H1 (cell line): ENCODE measurements around the gene C2. TPM values are rescaled to one million over a fixed set of nuclear protein-coding genes. Genes with fewer than 3 reads are reported as not detected.

Experiments
- CTCF ChIA-PET: fragments of 300-600 bp; sonication (Branson Sonifier 250); formaldehyde crosslinking; loops from one replicate; lab custom pipeline; 2021; ENCODE audit not compliant: partially characterized antibody; lab: Charles Lee
- POLR2A ChIA-PET: fragments of 300-600 bp; sonication (Branson Sonifier 250); formaldehyde crosslinking; loops from one replicate; lab custom pipeline; 2021; ENCODE audit warnings: inconsistent platforms; ENCODE audit not compliant: partially characterized antibody; lab: Charles Lee
- DNase-seq, 2 experiments: peaks; one replicate each; pipeline versions ENCODE4 v3.0.0 to v3.0.0-alpha.2; 2010 to 2022; ENCODE audit warnings: low spot score in 2 of 2, low read depth in 1 of 2, mixed read lengths in 1 of 2
- FAIRE-seq: peaks from 2 replicates; lab custom pipeline; 2011; peaks lifted over from hg19 to GRCh38; lab: Jason Lieb, UNC
- H2AFZ ChIP-seq: 2 replicates; pipeline ENCODE4 v1.8.1; 2012; ENCODE audit warnings: low read length, inconsistent platforms
- H2AK5ac ChIP-seq: 2 replicates; pipeline ENCODE4 v1.6.1; 2013; ENCODE audit warnings: low read depth, low read length
- H2BK120ac ChIP-seq: replicated peaks from 2 replicates; pipeline ENCODE3; 2013; ENCODE audit warnings: low read depth, low read length, inconsistent platforms
- H2BK12ac ChIP-seq: 2 replicates; pipeline ENCODE4 v1.6.1; 2013; ENCODE audit warnings: low read depth, low read length
- H2BK15ac ChIP-seq: 2 replicates; pipeline ENCODE4 v1.6.1; 2013; ENCODE audit warnings: low read length
- H2BK20ac ChIP-seq: 2 replicates; pipeline ENCODE4 v1.6.1; 2013; ENCODE audit warnings: low read length
- H2BK5ac ChIP-seq: 2 replicates; pipeline ENCODE4 v1.6.1; 2013; ENCODE audit warnings: low read depth, low read length
- H3K14ac ChIP-seq: 2 replicates; pipeline ENCODE4 v1.6.1; 2013; ENCODE audit warnings: inconsistent platforms; ENCODE audit not compliant: insufficient read length
- H3K18ac ChIP-seq: 2 replicates; pipeline ENCODE4 v1.6.1; 2013; ENCODE audit warnings: low read length; ENCODE audit errors: extremely low read depth
- H3K23ac ChIP-seq: 2 replicates; pipeline ENCODE4 v1.6.1; 2013; ENCODE audit warnings: inconsistent platforms; ENCODE audit not compliant: insufficient read length
- H3K23me2 ChIP-seq: 2 replicates; pipeline ENCODE4 v1.6.1; 2013; ENCODE audit warnings: low read depth, low read length
- H3K27ac ChIP-seq: 2 replicates; pipeline ENCODE4 v1.6.1; 2011; ENCODE audit warnings: low read depth, low read length, inconsistent platforms
- H3K27me3 ChIP-seq, 4 experiments: replicated peaks in 1 of 4; 1 replicate in 1 of 4; 2 replicates in 3 of 4; pipeline versions ENCODE4 v1.6.1 to v1.8.1; 2011 to 2013; ENCODE audit warnings: low read length in 3 of 4, mild to moderate bottlenecking in 3 of 4, inconsistent platforms in 2 of 4, mixed read lengths in 2 of 4, moderate library complexity in 1 of 4; ENCODE audit not compliant: control insufficient read depth in 3 of 4, insufficient read depth in 3 of 4; ENCODE audit errors: extremely low read depth in 1 of 4
- H3K36me3 ChIP-seq, 4 experiments: 2 replicates each; pipeline versions ENCODE4 v1.6.1 to v1.8.1; 2011 to 2013; ENCODE audit warnings: mild to moderate bottlenecking in 4 of 4, low read length in 3 of 4, moderate library complexity in 2 of 4, control low read depth in 1 of 4, inconsistent platforms in 1 of 4; ENCODE audit not compliant: insufficient read depth in 4 of 4, control insufficient read depth in 2 of 4
- H3K4ac ChIP-seq: replicated peaks from 2 replicates; pipeline ENCODE3; 2013; ENCODE audit warnings: low read length, low read depth, mixed read lengths, inconsistent platforms; ENCODE audit not compliant: insufficient read length
- H3K4me1 ChIP-seq, 4 experiments: replicated peaks in 1 of 4; 1 replicate in 1 of 4; 2 replicates in 3 of 4; pipeline versions ENCODE4 v1.6.1 to v1.8.1; 2011 to 2013; ENCODE audit warnings: low read length in 3 of 4, inconsistent platforms in 2 of 4, mixed read lengths in 1 of 4; ENCODE audit not compliant: insufficient read depth in 4 of 4, control insufficient read depth in 3 of 4
- H3K4me2 ChIP-seq, 2 experiments: 2 replicates each; pipeline versions ENCODE4 v1.6.1 to v1.8.1; 2011 to 2013; ENCODE audit warnings: low read depth in 2 of 2, low read length in 2 of 2, control low read depth in 1 of 2, inconsistent platforms in 1 of 2, mild to moderate bottlenecking in 1 of 2; ENCODE audit not compliant: insufficient read depth in 1 of 2
- H3K4me3 ChIP-seq, 4 experiments: fragments of 200-600, 300-600 bp in 1 of 4; sonication (generic), shearing (Covaris generic), sonication (Bioruptor Twin) in 1 of 4; 2 replicates each; pipeline versions ENCODE4 v1.5.1 to v1.8.1; 2011 to 2016; ENCODE audit warnings: low read length in 4 of 4, low read depth in 3 of 4, control low read depth in 2 of 4, inconsistent platforms in 2 of 4, mild to moderate bottlenecking in 2 of 4, mixed read lengths in 1 of 4, moderate library complexity in 1 of 4; ENCODE audit not compliant: insufficient read depth in 2 of 4; ENCODE audit errors: extremely low read depth in 1 of 4
- H3K56ac ChIP-seq: replicated peaks from 2 replicates; pipeline ENCODE3; 2013; ENCODE audit warnings: low read depth, mild to moderate bottlenecking, mixed read lengths, low read length, inconsistent platforms; ENCODE audit not compliant: insufficient read length
- H3K79me1 ChIP-seq: 2 replicates; pipeline ENCODE4 v1.6.1; 2013; ENCODE audit warnings: low read depth, low read length, control low read depth
- H3K79me2 ChIP-seq, 2 experiments: 2 replicates each; pipeline versions ENCODE4 v1.6.1 to v1.8.1; 2012 to 2013; ENCODE audit warnings: low read length in 2 of 2, mild to moderate bottlenecking in 2 of 2, inconsistent platforms in 1 of 2; ENCODE audit not compliant: insufficient read depth in 2 of 2, control insufficient read depth in 1 of 2
- H3K9ac ChIP-seq, 4 experiments: replicated peaks in 1 of 4; 1 replicate in 1 of 4; 2 replicates in 3 of 4; pipeline versions ENCODE4 v1.6.1 to v1.8.1; 2011 to 2013; ENCODE audit warnings: low read depth in 3 of 4, low read length in 3 of 4, control low read depth in 2 of 4, mild to moderate bottlenecking in 2 of 4, moderate library complexity in 2 of 4, inconsistent platforms in 1 of 4; ENCODE audit errors: extremely low read depth in 1 of 4
- H3K9me3 ChIP-seq, 2 experiments: 2 replicates each; pipeline versions ENCODE4 v1.6.1 to v1.8.1; 2012 to 2013; ENCODE audit warnings: mild to moderate bottlenecking in 2 of 2, moderate library complexity in 2 of 2, control low read depth in 1 of 2, inconsistent platforms in 1 of 2, low read depth in 1 of 2, low read length in 1 of 2, mixed read lengths in 1 of 2; ENCODE audit not compliant: insufficient read depth in 2 of 2
- H4K20me1 ChIP-seq, 2 experiments: replicated peaks in 1 of 2; 2 replicates each; pipeline versions ENCODE3 to v1.8.1; 2011 to 2013; ENCODE audit warnings: inconsistent platforms in 2 of 2, low read length in 2 of 2, mild to moderate bottlenecking in 1 of 2; ENCODE audit not compliant: insufficient read depth in 2 of 2, control insufficient read depth in 1 of 2
- H4K5ac ChIP-seq: 2 replicates; pipeline ENCODE4 v1.6.1; 2013; ENCODE audit warnings: low read length, low read depth, mixed read lengths, inconsistent platforms; ENCODE audit not compliant: insufficient read length
- H4K8ac ChIP-seq: 2 replicates; pipeline ENCODE4 v1.8.0; 2013; ENCODE audit warnings: mild to moderate bottlenecking, moderate library complexity, low read length, inconsistent platforms; ENCODE audit not compliant: insufficient read depth; ENCODE audit errors: extremely low read depth
- H4K91ac ChIP-seq: replicated peaks from 2 replicates; pipeline ENCODE3; 2013; ENCODE audit warnings: low read length, mixed read lengths, inconsistent platforms; ENCODE audit not compliant: insufficient read length
- BCL11A ChIP-seq, 2 experiments: IDR thresholded peaks; one replicate each; pipeline ENCODE4 v1.6.1; 2011; ENCODE audit warnings: low read depth in 2 of 2, low read length in 2 of 2, mild to moderate bottlenecking in 2 of 2
- BRCA1 ChIP-seq: IDR thresholded peaks from 2 replicates; pipeline ENCODE4 v1.6.1; 2012; ENCODE audit warnings: low read depth, low read length, improper control_type of control experiment
- CHD1 ChIP-seq: IDR thresholded peaks from 2 replicates; pipeline ENCODE4 v1.6.1; 2012; ENCODE audit warnings: low read depth, low read length, improper control_type of control experiment
- JUN ChIP-seq: IDR thresholded peaks from 2 replicates; pipeline ENCODE4 v1.6.1; 2011; ENCODE audit warnings: low read depth, mild to moderate bottlenecking, improper control_type of control experiment, low read length
- POLR2AphosphoS5 ChIP-seq: IDR thresholded peaks from 2 replicates; pipeline ENCODE4 v1.6.1; 2011; ENCODE audit warnings: low read depth, low read length
- RBBP5 ChIP-seq: IDR thresholded peaks from 2 replicates; pipeline ENCODE4 v1.7.1; 2012; ENCODE audit warnings: low read depth, mild to moderate bottlenecking, inconsistent platforms, low read length, moderate library complexity, borderline replicate concordance
- SIX5 ChIP-seq: IDR thresholded peaks from 2 replicates; pipeline ENCODE4 v1.6.1; 2011; ENCODE audit warnings: mild to moderate bottlenecking, low read depth, low read length
- SP2 ChIP-seq: IDR thresholded peaks from 2 replicates; pipeline ENCODE4 v1.6.1; 2012; ENCODE audit warnings: mild to moderate bottlenecking, low read length, inconsistent platforms
- TAF7 ChIP-seq: optimal IDR thresholded peaks from 2 replicates; pipeline ENCODE3; 2011; ENCODE audit warnings: low read depth, mild to moderate bottlenecking, inconsistent platforms, low read length, moderate library complexity, borderline replicate concordance
- TEAD4 ChIP-seq: IDR thresholded peaks from 2 replicates; pipeline ENCODE4 v1.6.1; 2012; ENCODE audit warnings: low read depth, low read length, inconsistent platforms, mixed read lengths
- WGBS, 2 experiments: shearing (Covaris generic) in 1 of 2; methylation state at CpG; one replicate each; pipeline versions ENCODE4 v1.1.6 to v1.1.7; 2013 to 2015; ENCODE audit warnings: low lambda C conversion rate in 2 of 2, mixed read lengths in 2 of 2, inconsistent platforms in 1 of 2, low coverage in 1 of 2, missing lambda C conversion rate in 1 of 2; ENCODE audit not compliant: insufficient replicate concordance in 2 of 2, insufficient coverage in 1 of 2, insufficient read length in 1 of 2; ENCODE audit errors: extremely low coverage in 1 of 2, missing lambda C conversion rate in 1 of 2; 5-methylcytosine and 5-hydroxymethylcytosine counted together
- polyA plus RNA-seq, 7 experiments: library from polyadenylated mRNA; depleted of rRNA in 3 of 7; stranded (reverse) in 5 of 7; unstranded in 2 of 7; fragments of >200 nt in 5 of 7; fragments of 200-250 nt in 2 of 7; gene quantifications; 1 replicate in 5 of 7; 2 replicates in 1 of 7; 4 replicates in 1 of 7; pipeline versions ENCODE4 v1.2.1 to v1.2.3, GENCODE V29; 2011 to 2013; ENCODE audit warnings: missing spikeins in 2 of 7, mixed read lengths in 2 of 7
- total RNA-seq: library from RNA; stranded (reverse); fragmentation: NEBNext Ultra II Directional; extraction: Animal tissue kit (Norgen Biotek cat#: 25700); gene quantifications from 2 replicates; pipeline ENCODE4 v1.2.1, GENCODE V29; 2021
- TF ChIP-seq, protein P1 (sequence below): IDR thresholded peaks from 2 replicates; pipeline ENCODE4 v1.6.1; 2012; ENCODE audit warnings: low read length, inconsistent platforms

The C2 gene
- total and polyA plus RNA-seq, 2 of the 8 experiments (the other 6 are each of a cell fraction or from before 2014, with no cell fraction given), result 0.26 to 0.38 TPM

- H3K14ac ChIP-seq, result no peak overlapping the region
- FAIRE-seq, result no peak
- POLR2A ChIA-PET, result interaction anchor here (0.9 to 2.7 kb wide), 5 partner anchors 13 to 52 kb away, joined by 3 to 12 read pairs (median 5); partner anchors contain the start of genes DXO, EHMT2 and ZBTB12
- TF ChIP-seq TEAD4 (no peak), SP2 (no peak), BCL11A (IDR thresholded peaks at IDR 0.05; ENCODE audit: low read depth in 2 of 2, low read length in 2 of 2) (no peak), RBBP5 (no peak), JUN (no peak), CHD1 (no peak), SIX5 (no peak), TAF7 (no peak), BRCA1 (no peak), POLR2AphosphoS5 (no peak)
- TF ChIP-seq, protein P1, sequence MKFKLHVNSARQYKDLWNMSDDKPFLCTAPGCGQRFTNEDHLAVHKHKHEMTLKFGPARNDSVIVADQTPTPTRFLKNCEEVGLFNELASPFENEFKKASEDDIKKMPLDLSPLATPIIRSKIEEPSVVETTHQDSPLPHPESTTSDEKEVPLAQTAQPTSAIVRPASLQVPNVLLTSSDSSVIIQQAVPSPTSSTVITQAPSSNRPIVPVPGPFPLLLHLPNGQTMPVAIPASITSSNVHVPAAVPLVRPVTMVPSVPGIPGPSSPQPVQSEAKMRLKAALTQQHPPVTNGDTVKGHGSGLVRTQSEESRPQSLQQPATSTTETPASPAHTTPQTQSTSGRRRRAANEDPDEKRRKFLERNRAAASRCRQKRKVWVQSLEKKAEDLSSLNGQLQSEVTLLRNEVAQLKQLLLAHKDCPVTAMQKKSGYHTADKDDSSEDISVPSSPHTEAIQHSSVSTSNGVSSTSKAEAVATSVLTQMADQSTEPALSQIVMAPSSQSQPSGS, result no peak
These were observed 7.8 kb upstream of the C2 start for GRCh38 chr6:31919624-31920303.

More at GRCh38 chr6:31919624-31920303, 7.8 kb upstream of the C2 start:
- H2BK120ac ChIP-seq, result no peak overlapping the region
- no peaks in the 10 kb centered on the region for H3K27me3 ChIP-seq
- no peak overlapping the region for H4K8ac ChIP-seq
- no peak overlapping the region for H2AK5ac ChIP-seq
- H3K79me2 ChIP-seq, result no peaks in the 10 kb centered on the region
- no peaks in the 10 kb centered on the region for H3K79me1 ChIP-seq
- no peak overlapping the region for H2BK5ac ChIP-seq
- no peak overlapping the region for H3K27ac ChIP-seq
- H3K4me1 ChIP-seq, result no peaks in the 10 kb centered on the region
- no peak overlapping the region for H3K4ac ChIP-seq
- no peak overlapping the region for H2BK20ac ChIP-seq
- H3K18ac ChIP-seq, result no peak overlapping the region
- H4K5ac ChIP-seq, result no peak overlapping the region
- H3K56ac ChIP-seq, result no peak overlapping the region
- no peak overlapping the region for H3K4me3 ChIP-seq
- H3K23ac ChIP-seq, result no peak overlapping the region
- H2AFZ ChIP-seq, result no peak overlapping the region
- no peak overlapping the region for H4K91ac ChIP-seq
- WGBS, 2 experiments, result 80% methylated on average over 6 of the region's 6 CpGs; no CpG with 5 or more reads in 1 of the 2 experiments
- H3K36me3 ChIP-seq, result no peaks in the 10 kb centered on the region
- no peaks in the 10 kb centered on the region for H4K20me1 ChIP-seq
- H3K23me2 ChIP-seq, result no peaks in the 10 kb centered on the region; the same call in 1 of the 2 replicates
- no peak overlapping the region for H3K9ac ChIP-seq
- H2BK15ac ChIP-seq, result no peak overlapping the region
- DNase-seq, result no peak
- H2BK12ac ChIP-seq, result no peak overlapping the region
- CTCF ChIA-PET, result interaction anchor here (0.8 to 4.6 kb wide), 4 partner anchors 31 to 177 kb away, joined by 3 to 26 read pairs (median 4); no protein-coding TSS in a partner anchor
- no peak overlapping the region for H3K4me2 ChIP-seq
- no peaks in the 10 kb centered on the region for H3K9me3 ChIP-seq
